Neutrophil (primary cell): ENCODE data around the gene PRSS8.

ENCODE experiments used
- H3K27ac ChIP-seq: fragments of 200-600 bp; sonication (generic); 2 replicates; pipeline ENCODE4 v1.5.1; 2016; ENCODE audit warnings: mild to moderate bottlenecking, moderate library complexity
- H3K27me3 ChIP-seq: fragments of 200-600 bp; sonication (generic); 2 replicates; pipeline ENCODE4 v1.6.0; 2016; ENCODE audit warnings: mild to moderate bottlenecking
- H3K36me3 ChIP-seq: fragments of 200-600 bp; sonication (generic); 2 replicates; pipeline ENCODE4 v1.5.1; 2017
- H3K4me1 ChIP-seq, 2 experiments: fragments of 200-600 bp in 1 of 2; sonication (generic) in 1 of 2; 1 replicate in 1 of 2; 2 replicates in 1 of 2; pipeline versions ENCODE4 v1.5.1 to v1.6.1; 2013 to 2016; ENCODE audit warnings: low read depth in 1 of 2, low read length in 1 of 2, mild to moderate bottlenecking in 1 of 2, moderate library complexity in 1 of 2; ENCODE audit not compliant: control insufficient read depth in 1 of 2, insufficient read depth in 1 of 2
- H3K4me3 ChIP-seq, 2 experiments: fragments of 200-600 bp in 1 of 2; sonication (generic) in 1 of 2; 1 replicate in 1 of 2; 2 replicates in 1 of 2; pipeline ENCODE4 v1.5.1; 2013 to 2016; ENCODE audit warnings: low read depth in 1 of 2, low read length in 1 of 2, mild to moderate bottlenecking in 1 of 2, moderate library complexity in 1 of 2
- H3K9me3 ChIP-seq: fragments of 200-600 bp; sonication (generic); 2 replicates; pipeline ENCODE4 v1.5.1; 2016
- TF ChIP-seq, protein P1 (sequence below): fragments of 200-600 bp; sonication (generic); IDR thresholded peaks from 2 replicates; pipeline ENCODE4 v1.5.1; 2016; ENCODE audit warnings: antibody characterized with exemption

The PRSS8 gene

DNA sequence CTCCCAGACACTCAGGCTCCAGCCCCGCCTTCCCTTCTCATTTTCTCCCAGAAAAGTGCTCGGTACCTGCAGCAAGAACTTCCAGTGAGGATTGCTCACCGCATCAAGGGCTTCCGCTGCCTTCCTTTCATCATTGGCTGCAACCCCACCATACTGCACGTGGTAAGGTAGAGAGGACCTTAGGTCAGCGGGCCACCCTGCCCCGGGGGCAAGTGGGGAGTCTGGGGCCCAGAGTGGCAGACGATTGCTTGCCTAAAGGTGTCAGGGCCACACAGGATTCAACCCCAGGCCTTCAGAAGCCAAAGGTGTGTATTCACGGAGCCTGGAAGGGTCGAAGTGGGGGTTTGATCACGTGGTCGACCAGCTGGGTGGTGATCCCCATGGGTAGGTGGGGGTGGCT, 25.9 kb downstream of the PRSS8 start:
- Histone ChIP-seq H3K36me3 (peaks cover 37% of the 10 kb centered on the region), H3K4me3 (no peak overlapping the region), H3K9me3 (no peaks in the 10 kb centered on the region), H3K4me1 (peaks cover 40 to 52% of the 10 kb centered on the region in 2 experiments), H3K27me3 (no peaks in the 10 kb centered on the region), H3K27ac (peak overlapping the region; percentile 93)
- TF ChIP-seq, protein P1, sequence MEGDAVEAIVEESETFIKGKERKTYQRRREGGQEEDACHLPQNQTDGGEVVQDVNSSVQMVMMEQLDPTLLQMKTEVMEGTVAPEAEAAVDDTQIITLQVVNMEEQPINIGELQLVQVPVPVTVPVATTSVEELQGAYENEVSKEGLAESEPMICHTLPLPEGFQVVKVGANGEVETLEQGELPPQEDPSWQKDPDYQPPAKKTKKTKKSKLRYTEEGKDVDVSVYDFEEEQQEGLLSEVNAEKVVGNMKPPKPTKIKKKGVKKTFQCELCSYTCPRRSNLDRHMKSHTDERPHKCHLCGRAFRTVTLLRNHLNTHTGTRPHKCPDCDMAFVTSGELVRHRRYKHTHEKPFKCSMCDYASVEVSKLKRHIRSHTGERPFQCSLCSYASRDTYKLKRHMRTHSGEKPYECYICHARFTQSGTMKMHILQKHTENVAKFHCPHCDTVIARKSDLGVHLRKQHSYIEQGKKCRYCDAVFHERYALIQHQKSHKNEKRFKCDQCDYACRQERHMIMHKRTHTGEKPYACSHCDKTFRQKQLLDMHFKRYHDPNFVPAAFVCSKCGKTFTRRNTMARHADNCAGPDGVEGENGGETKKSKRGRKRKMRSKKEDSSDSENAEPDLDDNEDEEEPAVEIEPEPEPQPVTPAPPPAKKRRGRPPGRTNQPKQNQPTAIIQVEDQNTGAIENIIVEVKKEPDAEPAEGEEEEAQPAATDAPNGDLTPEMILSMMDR, result no peak

DNA sequence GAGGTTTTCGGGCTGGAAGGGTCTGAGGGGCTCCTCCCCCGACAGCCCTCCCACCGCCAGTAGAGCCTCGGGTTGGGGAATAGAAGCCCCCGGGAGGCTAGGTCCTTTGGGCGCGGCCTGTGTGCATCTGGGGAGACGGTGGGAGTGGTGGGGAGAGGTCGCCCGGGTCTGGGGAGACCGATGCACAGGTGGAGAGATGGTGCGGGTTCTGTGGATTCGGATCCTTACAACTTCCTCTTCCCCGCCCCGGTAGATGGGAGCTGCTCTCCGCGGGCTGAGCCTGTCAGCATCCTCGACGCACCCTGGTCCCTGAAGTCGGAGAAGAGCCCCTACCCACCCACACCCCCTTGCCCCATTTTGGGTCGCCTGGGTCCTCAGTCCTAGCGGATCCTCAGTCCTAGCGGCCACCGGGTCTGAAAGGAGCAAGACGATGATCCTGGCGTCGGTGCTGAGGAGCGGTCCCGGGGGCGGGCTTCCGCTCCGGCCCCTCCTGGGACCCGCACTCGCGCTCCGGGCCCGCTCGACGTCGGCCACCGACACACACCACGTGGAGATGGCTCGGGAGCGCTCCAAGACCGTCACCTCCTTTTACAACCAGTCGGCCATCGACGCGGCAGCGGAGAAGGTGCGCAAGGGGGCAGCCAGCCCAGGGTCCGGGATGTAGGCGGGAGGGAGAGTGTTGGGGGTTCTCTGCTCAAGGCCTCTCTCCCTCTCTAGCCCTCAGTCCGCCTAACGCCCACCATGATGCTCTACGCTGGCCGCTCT, 26.6 kb downstream of the PRSS8 start:
- H3K4me1 ChIP-seq, result peaks cover 34 to 45% of the 10 kb centered on the region in 2 experiments
- no peaks in the 10 kb centered on the region for H3K27me3 ChIP-seq
- H3K27ac ChIP-seq, result peak overlapping the region; percentile 93
- no peaks in the 10 kb centered on the region for H3K9me3 ChIP-seq
- peaks cover 37% of the 10 kb centered on the region for H3K36me3 ChIP-seq
- TF ChIP-seq, protein P1, result no peak
- H3K4me3 ChIP-seq, result peak overlapping the region; percentile 88 to 98

DNA sequence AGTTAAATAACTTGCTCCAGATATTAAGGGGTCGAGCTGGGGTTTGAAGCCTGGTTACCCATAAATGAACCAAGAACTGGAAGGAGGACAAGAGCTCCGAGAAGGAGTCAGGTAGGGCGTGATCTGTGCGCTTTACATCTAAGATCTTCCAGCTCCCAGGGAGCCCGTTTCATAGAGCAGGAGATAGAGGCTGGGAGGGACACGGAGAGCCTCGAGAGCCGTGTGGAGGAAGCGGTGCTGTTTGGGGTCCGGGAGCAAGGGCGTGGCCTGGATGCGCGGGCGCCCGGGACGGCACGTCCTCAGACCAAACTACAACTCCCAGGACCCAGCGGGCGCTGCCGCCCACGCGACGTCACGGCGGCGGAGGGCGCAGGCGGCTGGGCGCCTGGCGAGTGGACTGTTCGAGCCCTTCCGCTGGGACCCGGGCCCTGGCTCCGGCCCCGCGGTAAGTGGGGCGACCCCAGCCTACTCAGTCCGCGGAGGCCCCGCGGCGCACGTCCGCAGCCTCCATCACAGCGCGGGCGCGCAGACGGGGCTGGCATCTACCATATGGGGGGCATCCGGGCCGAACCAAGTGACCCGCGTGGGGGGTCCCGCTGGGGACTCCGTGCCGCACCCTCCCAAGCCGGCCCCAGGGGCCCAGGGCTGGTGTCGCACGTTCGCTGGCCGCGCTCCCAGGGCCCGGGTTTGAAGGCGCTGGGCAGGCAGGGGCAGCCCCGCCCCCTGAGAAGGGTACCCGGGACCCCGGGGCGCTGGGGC, 27.3 kb downstream of the PRSS8 start, which contains the start of gene BCKDK:
Gene BCKDK, plus strand, starts transcription at position 352 of the 759 bp plus-strand sequence. CDS start 838 bp downstream, outside the sequence.
- peak within 1 kb of the TSS; percentile 93 for H3K27ac ChIP-seq
- no peaks in the 10 kb centered on the region for H3K9me3 ChIP-seq
- peaks cover 26 to 38% of the 10 kb centered on the region in 2 experiments for H3K4me1 ChIP-seq
- H3K4me3 ChIP-seq, result peak within 1 kb of the TSS; percentile 88 to 98
- peaks cover 37% of the 10 kb centered on the region for H3K36me3 ChIP-seq
- TF ChIP-seq, protein P1, result no peak
- no peaks in the 10 kb centered on the region for H3K27me3 ChIP-seq

GRCh38 chr16:31107465-31107867, 28.1 kb downstream of the PRSS8 start:
- Histone ChIP-seq H3K27me3 (no peaks in the 10 kb centered on the region), H3K9me3 (no peaks in the 10 kb centered on the region), H3K27ac (peak overlapping the region; percentile 93), H3K4me1 (peaks cover 19 to 30% of the 10 kb centered on the region in 2 experiments), H3K36me3 (peaks cover 35% of the 10 kb centered on the region), H3K4me3 (peak overlapping the region in 1 of 2 experiments; percentile 88)
- TF ChIP-seq, protein P1, result no peak

DNA sequence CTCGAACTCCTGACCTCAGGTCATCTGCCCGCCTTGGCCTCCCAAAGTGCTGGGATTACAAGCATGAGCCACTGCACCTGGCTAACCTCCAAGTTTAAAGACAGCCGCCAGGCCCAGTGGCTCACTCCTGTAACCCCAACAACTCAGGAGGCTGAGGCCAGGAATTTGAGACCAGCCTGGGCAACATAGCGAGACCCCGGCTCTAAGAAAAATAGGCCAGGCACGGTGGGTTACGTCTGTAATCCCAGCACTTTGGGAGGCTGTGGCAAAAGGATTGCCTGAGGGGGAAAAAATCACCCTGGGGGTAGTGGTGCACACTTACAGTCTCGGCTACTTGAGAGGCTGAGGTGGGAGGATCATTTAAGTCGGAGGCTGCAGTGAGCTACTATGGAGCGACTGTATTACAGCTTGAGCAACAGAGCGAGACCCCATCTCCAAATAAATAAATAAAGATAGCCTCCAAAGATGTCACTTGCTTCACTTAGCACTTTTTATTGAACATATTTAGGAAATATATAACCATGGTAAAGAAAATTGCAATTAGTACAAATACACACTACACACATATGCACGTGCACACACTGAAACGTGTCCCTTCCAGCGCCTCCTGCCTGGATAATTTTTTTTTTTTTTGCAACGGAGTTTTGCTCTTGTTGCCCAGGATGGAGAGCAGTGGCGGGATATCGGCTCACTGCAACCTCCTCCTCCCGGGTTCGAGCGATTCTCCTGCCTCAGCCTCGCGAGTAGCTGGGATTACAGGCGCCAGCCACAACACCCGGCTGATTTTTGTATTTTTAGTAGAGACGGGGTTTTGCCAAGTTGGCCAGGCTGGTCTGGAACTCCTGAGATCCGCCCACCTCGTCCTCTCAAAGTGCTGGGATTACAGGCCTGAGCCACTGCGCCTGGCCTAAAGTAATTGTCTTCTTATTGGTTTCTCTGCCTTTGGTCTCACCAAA, 28.7 kb downstream of the PRSS8 start:
- Histone ChIP-seq H3K27ac (peak overlapping the region; percentile 93), H3K4me1 (peaks cover 15 to 25% of the 10 kb centered on the region in 2 experiments), H3K4me3 (no peak overlapping the region), H3K27me3 (no peaks in the 10 kb centered on the region), H3K36me3 (peaks cover 28% of the 10 kb centered on the region), H3K9me3 (no peaks in the 10 kb centered on the region)
- TF ChIP-seq, protein P1, result no peak
